Measurements from ENCODE around the gene POLA1. TPM values are rescaled to one million over a fixed set of nuclear protein-coding genes. Genes with fewer than 3 reads are reported as not detected.

The POLA1 gene
- total and polyA plus RNA-seq, 2 of the 4 experiments (the other 2 are of a cell fraction): 4.0 to 15.1 TPM

DNA sequence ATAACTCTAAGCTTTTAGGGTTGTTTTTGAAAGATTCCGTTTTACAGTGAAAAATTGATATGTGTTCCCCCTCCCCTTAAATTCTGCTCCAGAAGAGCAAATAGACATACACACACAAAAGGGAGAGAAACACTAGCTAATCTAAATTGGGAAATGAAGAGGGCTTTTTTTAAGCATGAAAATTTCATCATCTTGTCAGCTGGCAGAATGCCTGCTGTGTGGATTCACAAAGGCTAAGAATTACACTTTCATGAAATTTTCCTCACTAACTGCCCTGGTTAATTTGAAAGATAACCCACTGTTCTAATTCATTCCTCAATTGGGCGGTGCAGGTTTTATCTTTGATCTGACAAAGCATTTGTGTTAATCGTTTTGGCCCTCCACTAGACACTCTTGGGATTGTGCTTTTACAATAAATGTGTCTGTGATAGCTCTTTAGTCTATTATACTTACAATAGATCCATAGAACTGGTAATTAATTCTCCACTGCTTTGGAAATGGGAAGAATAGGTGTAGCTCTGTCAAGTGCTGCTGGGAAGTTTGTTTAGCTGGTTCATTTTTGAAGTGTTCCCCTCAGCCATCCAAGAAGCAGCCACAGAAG is 152.9 kb downstream of the POLA1 start:
- no peak overlapping the region for H3K4me3 ChIP-seq (ENCODE audit: insufficient read depth, low read depth, low read length)
- DNase-seq: peak; percentile 40
- no peak overlapping the region for H2AFZ ChIP-seq (replicated peaks; ENCODE audit: low read length, poor library complexity)
- no peak overlapping the region for H3K14ac ChIP-seq (replicated peaks; ENCODE audit: low read depth, low read length)
- H3K9me3 ChIP-seq (ENCODE audit: control insufficient read depth, insufficient read depth, low read length): no peaks in the 10 kb centered on the region
- no peak for ATAC-seq (ENCODE audit: low read depth)
- no peaks in the 10 kb centered on the region for H4K20me1 ChIP-seq (ENCODE audit: insufficient read depth, low read length)
- no peak overlapping the region for H3K27ac ChIP-seq (ENCODE audit: insufficient read depth, low read length)
- intact Hi-C loops (cut with micrococcal nuclease): no loop called here
- H4K91ac ChIP-seq (ENCODE audit: insufficient read depth, low read depth, low read length): no peak overlapping the region
- H3K23ac ChIP-seq (ENCODE audit: low read depth, low read length): no peak overlapping the region
- H3K36me3 ChIP-seq (ENCODE audit: control insufficient read depth, insufficient read depth, low read length): no peaks in the 10 kb centered on the region
- H3K4ac ChIP-seq (ENCODE audit: low read depth, low read length): no peak overlapping the region
- WGBS, 2 experiments (ENCODE audit: extremely low coverage in 2 of 2, insufficient read length in 1 of 2): no CpG with 5 or more reads among the region's 3 CpGs
- H3K9ac ChIP-seq (ENCODE audit: low read depth, low read length): no peak overlapping the region
- H3K27me3 ChIP-seq (ENCODE audit: control insufficient read depth, insufficient read depth, low read length): no peaks in the 10 kb centered on the region
- H2BK15ac ChIP-seq (ENCODE audit: low read depth, low read length): no peak overlapping the region
- H2AK9ac ChIP-seq (replicated peaks; ENCODE audit: low read depth, low read length, poor library complexity): no peak overlapping the region
- no TSS peak for BruUV-seq (replicated peaks)
- no peaks in the 10 kb centered on the region for H3K4me1 ChIP-seq (ENCODE audit: control insufficient read depth, insufficient read depth, low read length)
- no peak overlapping the region for H2BK20ac ChIP-seq (ENCODE audit: low read depth, low read length)
- ChIA-PET POLR2A (ENCODE audit: unreplicated experiment) (no interaction called here), CTCF (interaction anchor here (1.4 to 1.9 kb wide), 2 partner anchors 8 to 95 kb away, joined by 3 to 9 read pairs; no protein-coding TSS in a partner anchor)
- H3K4me2 ChIP-seq (ENCODE audit: low read depth, low read length): no peak overlapping the region
- H3K9me1 ChIP-seq (ENCODE audit: insufficient read depth, low read length): no peaks in the 10 kb centered on the region
- no peak overlapping the region for H2BK120ac ChIP-seq (ENCODE audit: low read depth, low read length)
- no peak for TF ChIP-seq MAZ (IDR thresholded peaks at IDR 0.05; ENCODE audit: borderline replicate concordance, low read depth, low read length)
- peak; percentile 33; the same call in 1 of the 2 replicates for TF ChIP-seq CEBPB (IDR thresholded peaks at IDR 0.05; ENCODE audit: low read depth, low read length)
- H4K5ac ChIP-seq (ENCODE audit: low read depth, low read length): no peak overlapping the region
- in situ Hi-C loops (cut with MboI; ENCODE audit: low sequenced_read_pairs): no loop called here
- no peak overlapping the region for H4K8ac ChIP-seq (ENCODE audit: low read depth in 2 of 2, low read length in 2 of 2)
- H3K18ac ChIP-seq (ENCODE audit: low read depth, low read length): no peak overlapping the region
- no peak overlapping the region for H2BK5ac ChIP-seq (ENCODE audit: low read depth, low read length, poor library complexity, severe bottlenecking)
- dilution Hi-C loops (cut with HindIII; ENCODE audit: low sequenced_read_pairs, unreplicated experiment): no loop called here
- H3K56ac ChIP-seq (ENCODE audit: extremely low read depth, insufficient read depth, low read length): no peak overlapping the region
- no peak overlapping the region for H2AK5ac ChIP-seq (ENCODE audit: low read depth, low read length)
- H3K79me1 ChIP-seq (ENCODE audit: low read depth in 1 of 2, low read length in 2 of 2): no peaks in the 10 kb centered on the region

All from IMR-90 (cell line).